ENCODE measurements around the gene ZNF467.

Gene ZNF467

GRCh38 chr7:149774237-149775175 lies 1.1 kb upstream of the ZNF467 start:
- peaks cover 6% of the 10 kb centered on the region; the same call in 1 of the 2 replicates for H3K4me1 ChIP-seq (ENCODE audit: insufficient read depth, low read length)
- no peaks in the 10 kb centered on the region for H3K9me3 ChIP-seq (ENCODE audit: insufficient read depth, low read depth, low read length)
- H3K36me3 ChIP-seq (ENCODE audit: insufficient read depth, low read depth, low read length), result no peaks in the 10 kb centered on the region
- H3K27ac ChIP-seq (ENCODE audit: low read length), result no peak overlapping the region
- peaks cover 50% of the 10 kb centered on the region for H3K27me3 ChIP-seq (ENCODE audit: insufficient read depth, low read length)
- no peak overlapping the region for H3K9ac ChIP-seq (ENCODE audit: low read depth, low read length)
- peak overlapping the region; percentile 59; the same call in 1 of the 2 replicates for H3K4me3 ChIP-seq (ENCODE audit: low read length)

- Histone ChIP-seq H3K9ac (ENCODE audit: low read depth, low read length) (no peak overlapping the region), H3K4me1 (ENCODE audit: insufficient read depth, low read length) (peaks cover 6% of the 10 kb centered on the region; the same call in 1 of the 2 replicates), H3K4me3 (ENCODE audit: low read length) (peak overlapping the region; percentile 65; the same call in 1 of the 2 replicates), H3K9me3 (ENCODE audit: insufficient read depth, low read depth, low read length) (no peaks in the 10 kb centered on the region), H3K36me3 (ENCODE audit: insufficient read depth, low read depth, low read length) (no peaks in the 10 kb centered on the region), H3K27ac (ENCODE audit: low read length) (no peak overlapping the region), H3K27me3 (ENCODE audit: insufficient read depth, low read length) (peaks cover 65% of the 10 kb centered on the region)
Observed at GRCh38 chr7:149772956-149773434, 393 bp downstream of the ZNF467 start.

- Histone ChIP-seq H3K9ac (ENCODE audit: low read depth, low read length) (peak overlapping the region; percentile 48; the same call in 1 of the 2 replicates), H3K9me3 (ENCODE audit: insufficient read depth, low read depth, low read length) (no peaks in the 10 kb centered on the region), H3K4me1 (ENCODE audit: insufficient read depth, low read length) (peaks cover 6% of the 10 kb centered on the region; the same call in 1 of the 2 replicates), H3K36me3 (ENCODE audit: insufficient read depth, low read depth, low read length) (no peaks in the 10 kb centered on the region), H3K27me3 (ENCODE audit: insufficient read depth, low read length) (peaks cover 71% of the 10 kb centered on the region), H3K27ac (ENCODE audit: low read length) (no peak overlapping the region), H3K4me3 (ENCODE audit: low read length) (peak overlapping the region; percentile 66; the same call in 1 of the 2 replicates)
Observed at GRCh38 chr7:149772241-149772955, 990 bp downstream of the ZNF467 start.

- Histone ChIP-seq H3K27ac (ENCODE audit: low read length) (no peak overlapping the region), H3K4me1 (ENCODE audit: insufficient read depth, low read length) (peaks cover 6% of the 10 kb centered on the region; the same call in 1 of the 2 replicates), H3K4me3 (ENCODE audit: low read length) (peak overlapping the region; percentile 75)
Observed at GRCh38 chr7:149771720-149772240, 1.6 kb downstream of the ZNF467 start.

GRCh38 chr7:149770728-149771636 lies 2.4 kb downstream of the ZNF467 start:
- H3K27me3 ChIP-seq (ENCODE audit: insufficient read depth, low read length), result peaks cover 80% of the 10 kb centered on the region
- H3K9ac ChIP-seq (ENCODE audit: low read depth, low read length), result no peak overlapping the region
- no peaks in the 10 kb centered on the region for H3K36me3 ChIP-seq (ENCODE audit: insufficient read depth, low read depth, low read length)
- peaks cover 6% of the 10 kb centered on the region; the same call in 1 of the 2 replicates for H3K4me1 ChIP-seq (ENCODE audit: insufficient read depth, low read length)
- no peak overlapping the region for H3K27ac ChIP-seq (ENCODE audit: low read length)
- peak overlapping the region; percentile 70 for H3K4me3 ChIP-seq (ENCODE audit: low read length)
- no peaks in the 10 kb centered on the region for H3K9me3 ChIP-seq (ENCODE audit: insufficient read depth, low read depth, low read length)

More at GRCh38 chr7:149771720-149772240, 1.6 kb downstream of the ZNF467 start:
- Histone ChIP-seq H3K36me3 (ENCODE audit: insufficient read depth, low read depth, low read length) (no peaks in the 10 kb centered on the region), H3K9me3 (ENCODE audit: insufficient read depth, low read depth, low read length) (no peaks in the 10 kb centered on the region), H3K9ac (ENCODE audit: low read depth, low read length) (no peak overlapping the region), H3K27me3 (ENCODE audit: insufficient read depth, low read length) (peaks cover 77% of the 10 kb centered on the region)

GRCh38 chr7:149769915-149770314 lies 3.5 kb downstream of the ZNF467 start:
- H3K27me3 ChIP-seq (ENCODE audit: insufficient read depth, low read length), result peaks cover 80% of the 10 kb centered on the region
- no peak overlapping the region for H3K9ac ChIP-seq (ENCODE audit: low read depth, low read length)
- H3K4me1 ChIP-seq (ENCODE audit: insufficient read depth, low read length), result peaks cover 6% of the 10 kb centered on the region; the same call in 1 of the 2 replicates
- H3K4me3 ChIP-seq (ENCODE audit: low read length), result no peak overlapping the region
- no peak overlapping the region for H3K27ac ChIP-seq (ENCODE audit: low read length)
- no peaks in the 10 kb centered on the region for H3K36me3 ChIP-seq (ENCODE audit: insufficient read depth, low read depth, low read length)
- H3K9me3 ChIP-seq (ENCODE audit: insufficient read depth, low read depth, low read length), result no peaks in the 10 kb centered on the region

GRCh38 chr7:149768931-149769330 lies 4.5 kb downstream of the ZNF467 start:
- Histone ChIP-seq H3K9ac (ENCODE audit: low read depth, low read length) (no peak overlapping the region), H3K27me3 (ENCODE audit: insufficient read depth, low read length) (peaks cover 80% of the 10 kb centered on the region), H3K36me3 (ENCODE audit: insufficient read depth, low read depth, low read length) (no peaks in the 10 kb centered on the region)

GRCh38 chr7:149767068-149767467 lies 6.3 kb downstream of the ZNF467 start:
- Histone ChIP-seq H3K4me3 (ENCODE audit: low read length) (no peak overlapping the region), H3K9me3 (ENCODE audit: insufficient read depth, low read depth, low read length) (no peaks in the 10 kb centered on the region), H3K27ac (ENCODE audit: low read length) (no peak overlapping the region), H3K9ac (ENCODE audit: low read depth, low read length) (no peak overlapping the region), H3K36me3 (ENCODE audit: insufficient read depth, low read depth, low read length) (no peaks in the 10 kb centered on the region), H3K4me1 (ENCODE audit: insufficient read depth, low read length) (peaks cover 6% of the 10 kb centered on the region; the same call in 1 of the 2 replicates), H3K27me3 (ENCODE audit: insufficient read depth, low read length) (peaks cover 93% of the 10 kb centered on the region)

More at GRCh38 chr7:149768931-149769330, 4.5 kb downstream of the ZNF467 start:
- Histone ChIP-seq H3K27ac (ENCODE audit: low read length) (no peak overlapping the region), H3K9me3 (ENCODE audit: insufficient read depth, low read depth, low read length) (no peaks in the 10 kb centered on the region), H3K4me3 (ENCODE audit: low read length) (no peak overlapping the region), H3K4me1 (ENCODE audit: insufficient read depth, low read length) (peaks cover 6% of the 10 kb centered on the region; the same call in 1 of the 2 replicates)

GRCh38 chr7:149766135-149766675 lies 7.2 kb downstream of the ZNF467 start:
- H3K27me3 ChIP-seq (ENCODE audit: insufficient read depth, low read length), result peaks cover 99% of the 10 kb centered on the region

GRCh38 chr7:149765399-149766121 lies 7.8 kb downstream of the ZNF467 start:
- Histone ChIP-seq H3K4me3 (ENCODE audit: low read length) (no peak overlapping the region), H3K9ac (ENCODE audit: low read depth, low read length) (no peak overlapping the region), H3K27ac (ENCODE audit: low read length) (no peak overlapping the region), H3K36me3 (ENCODE audit: insufficient read depth, low read depth, low read length) (no peaks in the 10 kb centered on the region), H3K4me1 (ENCODE audit: insufficient read depth, low read length) (no peaks in the 10 kb centered on the region; the same call in 1 of the 2 replicates), H3K9me3 (ENCODE audit: insufficient read depth, low read depth, low read length) (no peaks in the 10 kb centered on the region), H3K27me3 (ENCODE audit: insufficient read depth, low read length) (peaks cover 94% of the 10 kb centered on the region)

More at GRCh38 chr7:149766135-149766675, 7.2 kb downstream of the ZNF467 start:
- H3K4me1 ChIP-seq (ENCODE audit: insufficient read depth, low read length), result peaks cover 5% of the 10 kb centered on the region; the same call in 1 of the 2 replicates
- no peaks in the 10 kb centered on the region for H3K36me3 ChIP-seq (ENCODE audit: insufficient read depth, low read depth, low read length)
- no peak overlapping the region for H3K27ac ChIP-seq (ENCODE audit: low read length)
- no peaks in the 10 kb centered on the region for H3K9me3 ChIP-seq (ENCODE audit: insufficient read depth, low read depth, low read length)
- no peak overlapping the region for H3K4me3 ChIP-seq (ENCODE audit: low read length)
- no peak overlapping the region for H3K9ac ChIP-seq (ENCODE audit: low read depth, low read length)
